ENCODE results near the gene DAG1. TPM values are rescaled to one million over a fixed set of nuclear protein-coding genes. Genes with fewer than 3 reads are reported as not detected.
A peak's percentile ranks its signal among the peaks of the same experiment; 100 is the strongest.

Gene DAG1
- total RNA-seq, 2 donors from 2014 or later, result 86.7 to 213 TPM

DNA sequence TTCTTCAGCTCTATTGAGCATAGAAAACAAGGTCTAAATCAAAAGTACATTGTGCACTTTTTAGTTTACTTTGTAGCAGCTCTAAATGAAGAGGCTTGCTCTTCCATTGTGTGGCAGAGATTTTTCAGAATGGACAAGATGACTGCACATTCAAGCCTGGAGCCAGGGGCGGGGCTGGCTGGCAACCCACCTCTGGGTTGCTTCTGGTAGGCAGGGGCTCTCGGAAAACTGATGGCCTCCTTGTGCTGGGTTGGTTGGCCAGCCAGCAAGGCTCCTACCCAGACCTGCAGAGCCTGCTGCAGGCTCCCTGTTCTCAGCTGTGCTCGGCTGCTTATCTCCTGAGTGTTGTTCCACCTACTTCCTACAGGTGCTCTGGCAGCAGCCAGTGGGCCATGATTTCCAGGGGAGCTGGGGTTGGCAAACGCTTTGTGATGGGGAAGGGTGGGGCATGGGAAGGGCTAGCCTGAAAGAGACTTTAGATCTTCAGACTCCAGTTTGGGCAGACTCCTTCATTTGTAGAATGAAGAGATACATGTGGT is 93.0 kb downstream of the DAG1 start:
- no peaks in the 10 kb centered on the region for H3K9me3 ChIP-seq
- no peak overlapping the region for H3K4me3 ChIP-seq
- no peaks in the 10 kb centered on the region for H3K27me3 ChIP-seq (replicated peaks; ENCODE audit: insufficient read depth)
- H3K27ac ChIP-seq, result no peak overlapping the region
- H3K4me1 ChIP-seq (replicated peaks), result no peaks in the 10 kb centered on the region
- intact Hi-C loops (cut with DNase I), result no loop called here
- no peaks in the 10 kb centered on the region for H3K36me3 ChIP-seq
- WGBS, result 41% methylated on average over 4 of the region's 4 CpGs
- no peak for DNase-seq (ENCODE audit: low spot score)
- TF ChIP-seq POLR2AphosphoS5 (IDR thresholded peaks at IDR 0.05) (peak; percentile 16), POLR2A (IDR thresholded peaks at IDR 0.05) (no peak)
- TF ChIP-seq, protein P1, sequence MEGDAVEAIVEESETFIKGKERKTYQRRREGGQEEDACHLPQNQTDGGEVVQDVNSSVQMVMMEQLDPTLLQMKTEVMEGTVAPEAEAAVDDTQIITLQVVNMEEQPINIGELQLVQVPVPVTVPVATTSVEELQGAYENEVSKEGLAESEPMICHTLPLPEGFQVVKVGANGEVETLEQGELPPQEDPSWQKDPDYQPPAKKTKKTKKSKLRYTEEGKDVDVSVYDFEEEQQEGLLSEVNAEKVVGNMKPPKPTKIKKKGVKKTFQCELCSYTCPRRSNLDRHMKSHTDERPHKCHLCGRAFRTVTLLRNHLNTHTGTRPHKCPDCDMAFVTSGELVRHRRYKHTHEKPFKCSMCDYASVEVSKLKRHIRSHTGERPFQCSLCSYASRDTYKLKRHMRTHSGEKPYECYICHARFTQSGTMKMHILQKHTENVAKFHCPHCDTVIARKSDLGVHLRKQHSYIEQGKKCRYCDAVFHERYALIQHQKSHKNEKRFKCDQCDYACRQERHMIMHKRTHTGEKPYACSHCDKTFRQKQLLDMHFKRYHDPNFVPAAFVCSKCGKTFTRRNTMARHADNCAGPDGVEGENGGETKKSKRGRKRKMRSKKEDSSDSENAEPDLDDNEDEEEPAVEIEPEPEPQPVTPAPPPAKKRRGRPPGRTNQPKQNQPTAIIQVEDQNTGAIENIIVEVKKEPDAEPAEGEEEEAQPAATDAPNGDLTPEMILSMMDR (IDR thresholded peaks at IDR 0.05), result peak in 1 of 4 experiments; percentile 6

DNA sequence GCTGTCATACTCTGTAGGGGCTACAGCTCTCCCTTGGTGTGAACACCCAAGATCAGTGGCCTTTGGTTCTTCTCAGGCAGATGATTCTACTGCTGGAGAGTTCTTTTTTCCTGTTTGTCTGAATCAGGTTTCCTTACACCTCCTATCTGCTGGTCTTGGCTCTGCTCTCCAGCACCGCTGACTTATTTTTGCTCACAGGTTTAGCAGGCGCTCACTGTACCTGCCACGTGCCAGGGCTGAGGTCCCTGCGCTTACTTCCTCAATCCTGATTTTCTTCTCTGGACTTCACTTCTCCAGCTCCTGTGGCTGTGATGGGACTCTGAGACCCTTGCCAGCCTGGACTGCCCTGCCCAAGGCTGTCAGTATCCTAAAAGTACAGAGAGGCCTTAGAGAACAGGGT is 93.7 kb downstream of the DAG1 start:
- Histone ChIP-seq H3K27me3 (replicated peaks; ENCODE audit: insufficient read depth) (no peaks in the 10 kb centered on the region), H3K27ac (no peak overlapping the region), H3K36me3 (no peaks in the 10 kb centered on the region), H3K4me1 (replicated peaks) (no peaks in the 10 kb centered on the region), H3K9me3 (no peaks in the 10 kb centered on the region), H3K4me3 (no peak overlapping the region)
- 86% methylated on average over 4 of the region's 4 CpGs for WGBS
- DNase-seq (ENCODE audit: low spot score), result no peak
- intact Hi-C loops (cut with DNase I), result no loop called here
- TF ChIP-seq POLR2A (IDR thresholded peaks at IDR 0.05) (no peak), POLR2AphosphoS5 (IDR thresholded peaks at IDR 0.05) (no peak)
- TF ChIP-seq, protein P1 (IDR thresholded peaks at IDR 0.05), result no peak

DNA sequence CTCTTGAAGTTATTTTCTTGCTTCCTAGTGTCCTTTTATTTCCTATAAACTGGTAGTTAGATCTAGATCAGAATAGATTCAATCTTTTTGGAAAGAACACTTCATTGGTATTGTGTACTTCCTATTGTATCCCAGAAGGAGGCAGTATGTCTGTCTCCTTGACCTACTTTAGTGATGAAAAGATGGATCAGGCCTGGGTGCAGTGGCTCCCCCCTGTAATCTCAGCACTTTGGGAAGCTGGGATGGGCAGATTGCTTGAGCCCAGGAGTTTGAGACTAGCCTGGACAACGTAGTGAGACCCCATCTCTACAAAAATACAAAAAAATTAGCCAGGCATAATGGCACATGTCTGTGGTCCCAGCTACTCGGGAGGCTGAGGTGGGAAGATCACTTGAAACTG is 96.2 kb downstream of the DAG1 start:
- Histone ChIP-seq H3K27ac (no peak overlapping the region), H3K4me3 (no peak overlapping the region), H3K4me1 (replicated peaks) (no peaks in the 10 kb centered on the region), H3K36me3 (no peaks in the 10 kb centered on the region), H3K9me3 (no peaks in the 10 kb centered on the region), H3K27me3 (replicated peaks; ENCODE audit: insufficient read depth) (no peaks in the 10 kb centered on the region)
- intact Hi-C loops (cut with DNase I), result no loop called here
- WGBS, result 89% methylated on average over 2 of the region's 2 CpGs
- no peak for DNase-seq (ENCODE audit: low spot score)
- TF ChIP-seq, protein P1 (IDR thresholded peaks at IDR 0.05), result no peak
- TF ChIP-seq POLR2AphosphoS5 (IDR thresholded peaks at IDR 0.05), result no peak
- no peak for TF ChIP-seq POLR2A (IDR thresholded peaks at IDR 0.05)

DNA sequence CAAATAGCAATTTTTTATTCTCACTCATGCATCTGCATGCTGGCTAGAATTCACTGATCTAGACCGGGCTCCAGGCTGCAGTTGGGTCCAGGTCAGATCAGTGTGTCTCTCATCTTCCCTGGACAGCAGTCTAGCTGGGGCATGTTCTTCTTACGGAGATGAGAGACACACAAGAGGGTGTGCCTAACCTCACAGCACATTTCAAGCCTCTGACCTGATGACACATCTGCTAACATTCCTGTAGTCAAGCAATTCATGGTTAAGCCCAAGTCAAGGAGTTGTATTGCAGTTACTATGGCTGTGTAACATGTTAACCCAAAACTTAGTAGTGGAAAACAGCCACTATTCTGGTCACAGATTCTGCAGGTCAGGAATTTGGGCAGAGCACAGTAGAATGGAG is 97.3 kb downstream of the DAG1 start:
- TF ChIP-seq POLR2A (IDR thresholded peaks at IDR 0.05), result no peak
- TF ChIP-seq, protein P1 (IDR thresholded peaks at IDR 0.05), result no peak
- no peak for TF ChIP-seq POLR2AphosphoS5 (IDR thresholded peaks at IDR 0.05)
- no peaks in the 10 kb centered on the region for H3K9me3 ChIP-seq
- H3K27ac ChIP-seq, result no peak overlapping the region
- no peak overlapping the region for H3K4me3 ChIP-seq
- DNase-seq (ENCODE audit: low spot score), result no peak
- intact Hi-C loops (cut with DNase I), result no loop called here
- H3K36me3 ChIP-seq, result no peaks in the 10 kb centered on the region
- H3K27me3 ChIP-seq (replicated peaks; ENCODE audit: insufficient read depth), result no peaks in the 10 kb centered on the region
- no peaks in the 10 kb centered on the region for H3K4me1 ChIP-seq (replicated peaks)
- 73% methylated on average over 2 of the region's 2 CpGs for WGBS

DNA sequence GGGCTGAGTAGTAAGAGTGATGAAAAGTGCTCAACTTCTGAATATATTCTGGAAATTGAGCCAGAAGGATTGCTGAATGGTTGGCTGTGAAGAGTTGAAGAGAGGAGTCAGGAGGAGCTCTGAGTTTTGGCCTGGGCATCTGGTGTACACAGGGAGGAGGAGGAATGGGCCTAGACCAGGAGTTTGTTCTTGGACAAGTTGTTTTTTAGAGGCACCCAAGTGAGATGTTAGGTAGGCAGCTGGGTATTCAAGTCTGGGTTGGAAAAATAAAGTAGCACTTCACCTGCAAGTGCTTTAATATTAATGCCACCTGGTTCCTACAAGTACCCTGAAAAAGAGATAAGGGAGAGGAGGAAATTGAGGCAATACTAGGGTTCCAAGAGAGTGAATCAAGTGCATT is 98.9 kb downstream of the DAG1 start:
- TF ChIP-seq POLR2AphosphoS5 (IDR thresholded peaks at IDR 0.05) (no peak), POLR2A (IDR thresholded peaks at IDR 0.05) (no peak)
- TF ChIP-seq, protein P1 (IDR thresholded peaks at IDR 0.05), result no peak
- H3K27me3 ChIP-seq (replicated peaks; ENCODE audit: insufficient read depth), result no peaks in the 10 kb centered on the region
- intact Hi-C loops (cut with DNase I), result no loop called here
- H3K27ac ChIP-seq, result no peak overlapping the region
- DNase-seq (ENCODE audit: low spot score), result no peak
- no peaks in the 10 kb centered on the region for H3K4me1 ChIP-seq (replicated peaks)
- no peak overlapping the region for H3K4me3 ChIP-seq
- H3K36me3 ChIP-seq, result no peaks in the 10 kb centered on the region
- no peaks in the 10 kb centered on the region for H3K9me3 ChIP-seq
